ENCODE data around the gene GLYATL1. TPM values are rescaled to one million over a fixed set of nuclear protein-coding genes. Genes with fewer than 3 reads are reported as not detected.

The GLYATL1 gene
- total and polyA plus RNA-seq, 12 donors = 0.06 TPM; not detected in 11

DNA sequence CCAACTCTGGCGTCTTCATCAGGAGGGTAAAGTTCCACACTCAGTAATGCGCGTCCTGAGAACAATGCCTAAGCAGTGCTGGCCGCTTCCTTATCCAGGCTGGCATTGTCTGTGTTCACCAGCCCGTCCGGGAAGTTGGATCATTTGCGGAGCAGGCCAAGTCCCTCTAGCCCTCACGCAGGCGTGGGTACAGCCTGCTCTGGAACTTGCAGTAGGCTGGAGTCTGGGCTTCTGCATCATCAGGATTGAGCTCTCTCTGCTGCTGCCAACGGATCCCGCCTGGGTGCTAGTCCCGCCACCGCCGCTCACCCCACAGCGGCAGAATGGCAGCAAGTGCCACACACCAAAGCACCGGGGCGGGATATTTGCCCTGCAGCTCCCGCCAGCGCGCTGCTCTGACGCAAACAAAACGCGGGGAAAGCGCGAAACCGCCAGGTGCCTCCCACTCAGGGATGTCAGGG, 29.0 kb downstream of the GLYATL1 start:
- TF ChIP-seq, protein P1, sequence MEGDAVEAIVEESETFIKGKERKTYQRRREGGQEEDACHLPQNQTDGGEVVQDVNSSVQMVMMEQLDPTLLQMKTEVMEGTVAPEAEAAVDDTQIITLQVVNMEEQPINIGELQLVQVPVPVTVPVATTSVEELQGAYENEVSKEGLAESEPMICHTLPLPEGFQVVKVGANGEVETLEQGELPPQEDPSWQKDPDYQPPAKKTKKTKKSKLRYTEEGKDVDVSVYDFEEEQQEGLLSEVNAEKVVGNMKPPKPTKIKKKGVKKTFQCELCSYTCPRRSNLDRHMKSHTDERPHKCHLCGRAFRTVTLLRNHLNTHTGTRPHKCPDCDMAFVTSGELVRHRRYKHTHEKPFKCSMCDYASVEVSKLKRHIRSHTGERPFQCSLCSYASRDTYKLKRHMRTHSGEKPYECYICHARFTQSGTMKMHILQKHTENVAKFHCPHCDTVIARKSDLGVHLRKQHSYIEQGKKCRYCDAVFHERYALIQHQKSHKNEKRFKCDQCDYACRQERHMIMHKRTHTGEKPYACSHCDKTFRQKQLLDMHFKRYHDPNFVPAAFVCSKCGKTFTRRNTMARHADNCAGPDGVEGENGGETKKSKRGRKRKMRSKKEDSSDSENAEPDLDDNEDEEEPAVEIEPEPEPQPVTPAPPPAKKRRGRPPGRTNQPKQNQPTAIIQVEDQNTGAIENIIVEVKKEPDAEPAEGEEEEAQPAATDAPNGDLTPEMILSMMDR (IDR thresholded peaks at IDR 0.05) = no peak
- Histone ChIP-seq H3K27me3 (peaks cover 0 to 69% (median 25%) of the 10 kb centered on the region in 7 donors), H3K4me1 (no peaks in the 10 kb centered on the region), H3K36me3 (no peaks in the 10 kb centered on the region), H3K27ac (no peak overlapping the region), H3K9me3 (peaks cover 0 to 14% (median 4%) of the 10 kb centered on the region in 11 donors), H3K4me3 (no peak overlapping the region)
- ATAC-seq (no peak), DNase-seq (no peak)
- intact Hi-C loops (cut with DNase I) = loop anchor here in 1 of 10 donors (10.0 kb wide), 1 partner anchor 87 kb away; no protein-coding TSS in a partner anchor
- 26 to 27% methylated on average over 26 of the region's 26 CpGs for WGBS, 2 donors

DNA sequence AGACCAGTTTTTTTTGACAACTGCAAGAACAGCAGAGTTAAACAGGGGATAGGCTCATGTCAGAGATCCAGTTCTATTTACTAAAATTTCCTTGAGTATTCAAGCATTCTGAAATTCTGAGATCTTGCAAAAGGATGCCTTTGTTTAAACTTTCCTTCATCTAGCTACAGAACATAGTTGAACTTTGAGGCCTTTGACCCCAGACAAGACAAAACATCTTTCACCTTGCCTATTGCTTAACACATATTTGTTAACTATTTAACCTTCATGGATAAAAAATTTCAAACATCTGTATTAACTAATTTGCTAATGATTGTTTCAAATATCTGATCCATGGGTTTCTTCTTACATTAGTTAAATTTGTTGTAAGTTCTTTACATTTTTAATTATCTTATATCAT, 38.2 kb downstream of the GLYATL1 start:
- ATAC-seq = no peak

DNA sequence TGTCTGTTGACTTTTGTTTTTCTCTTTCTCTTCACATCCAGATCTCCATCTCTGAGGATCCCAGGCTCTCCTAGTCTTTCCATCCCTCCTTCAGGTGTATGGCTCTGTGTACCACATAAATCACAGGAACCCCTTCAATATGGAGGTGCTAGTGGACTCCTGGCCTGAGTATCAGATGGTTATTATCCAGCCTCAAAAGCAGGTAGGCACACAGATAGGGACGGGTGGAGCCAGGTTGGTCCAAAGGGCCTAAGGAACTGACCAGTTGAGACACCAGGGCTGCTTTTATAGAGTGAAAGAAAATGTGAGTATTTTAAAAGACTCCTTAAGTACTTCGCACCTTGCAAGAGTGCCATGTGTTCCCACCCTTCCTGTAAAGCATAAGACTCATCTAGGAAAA, 39.9 kb downstream of the GLYATL1 start:
- WGBS, 2 donors = 84% methylated on average over 2 of the region's 2 CpGs

More for the DNA sequence above, 38.2 kb downstream of the GLYATL1 start:
- TF ChIP-seq, protein P1 (IDR thresholded peaks at IDR 0.05) = no peak
- no peaks in the 10 kb centered on the region for H3K36me3 ChIP-seq
- no peak overlapping the region for H3K27ac ChIP-seq
- no peaks in the 10 kb centered on the region for H3K4me1 ChIP-seq
- H3K27me3 ChIP-seq = no peaks in the 10 kb centered on the region
- no peak for DNase-seq
- peaks cover 0 to 14% (median 2%) of the 10 kb centered on the region in 11 donors for H3K9me3 ChIP-seq
- intact Hi-C loops (cut with DNase I) = no loop called here
- H3K4me3 ChIP-seq = no peak overlapping the region

DNA sequence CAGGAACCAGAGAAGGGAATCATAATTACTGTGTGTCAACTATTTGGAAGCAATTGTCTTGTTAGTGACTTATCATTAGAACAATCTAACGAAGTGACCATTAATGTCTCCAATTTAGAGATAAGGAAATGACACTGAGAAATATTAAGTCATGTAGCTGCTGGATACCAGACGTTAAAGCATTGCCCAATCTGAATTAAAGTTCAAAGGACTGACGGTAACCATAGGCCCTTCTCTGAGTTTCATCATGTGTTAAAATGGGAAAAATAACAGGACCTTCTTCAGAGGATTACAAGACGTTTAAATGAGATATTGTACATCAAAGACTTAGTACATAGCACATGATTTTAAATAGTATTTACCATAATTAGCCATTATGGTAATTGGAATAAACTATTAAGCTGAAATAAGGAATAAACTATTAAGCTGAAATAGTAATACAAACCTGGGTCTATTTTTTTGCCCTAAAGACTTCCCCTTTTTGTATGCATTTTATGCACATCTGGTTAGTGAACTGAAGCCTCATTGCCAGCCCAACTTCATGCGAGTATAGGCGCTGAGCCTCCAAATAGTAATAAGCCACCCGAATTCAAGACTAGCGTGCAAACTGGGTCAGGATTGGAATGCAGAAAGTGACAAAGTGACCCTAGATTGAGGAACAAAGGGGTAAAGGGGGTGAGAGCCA, 41.0 kb downstream of the GLYATL1 start:
- Histone ChIP-seq H3K4me3 (no peak overlapping the region), H3K4me1 (no peaks in the 10 kb centered on the region), H3K9me3 (peaks cover 0 to 4% (median 0%) of the 10 kb centered on the region in 11 donors), H3K36me3 (no peaks in the 10 kb centered on the region), H3K27me3 (no peaks in the 10 kb centered on the region), H3K27ac (no peak overlapping the region)
- DNase-seq (no peak), ATAC-seq (no peak)
- TF ChIP-seq, protein P1 (IDR thresholded peaks at IDR 0.05) = no peak
- WGBS, 2 donors = 67 to 74% methylated on average over 8 of the region's 8 CpGs
- intact Hi-C loops (cut with DNase I) = no loop called here

More for the DNA sequence above, 39.9 kb downstream of the GLYATL1 start:
- Histone ChIP-seq H3K4me3 (no peak overlapping the region), H3K27ac (no peak overlapping the region), H3K36me3 (no peaks in the 10 kb centered on the region), H3K4me1 (no peaks in the 10 kb centered on the region), H3K27me3 (no peaks in the 10 kb centered on the region), H3K9me3 (peaks cover 0 to 8% (median 0%) of the 10 kb centered on the region in 11 donors)
- ATAC-seq = no peak
- TF ChIP-seq, protein P1 (IDR thresholded peaks at IDR 0.05) = no peak
- DNase-seq = no peak
- intact Hi-C loops (cut with DNase I) = no loop called here
